ENCODE data around the gene GGCX.
"Not testable (repeated sequence)": the region's sequence is repeated elsewhere in the genome, so short reads cannot be mapped to it uniquely, and the experiment has no call there.

GGCX gene

GRCh38 chr2:85604133-85604444, 42.8 kb upstream of the GGCX start:
- H3K56ac ChIP-seq (ENCODE audit: low read length); H3K23ac ChIP-seq (ENCODE audit: low read length); H3K27me3 ChIP-seq (ENCODE audit: insufficient read depth, low read length, poor library complexity); H4K8ac ChIP-seq (ENCODE audit: low read depth, low read length); H3K4me3 ChIP-seq (ENCODE audit: low read length); H2BK15ac ChIP-seq (replicated peaks; ENCODE audit: low read depth); H3K4me1 ChIP-seq (ENCODE audit: control insufficient read depth, low read depth, low read length); H2BK120ac ChIP-seq (ENCODE audit: low read depth, low read length); H3K9ac ChIP-seq (ENCODE audit: low read length); H2BK5ac ChIP-seq (ENCODE audit: low read length); H3K4ac ChIP-seq (ENCODE audit: low read depth, low read length); H4K5ac ChIP-seq (ENCODE audit: low read length); H2AK5ac ChIP-seq (ENCODE audit: low read length); H3K4me2 ChIP-seq (ENCODE audit: low read length); H3K27ac ChIP-seq (ENCODE audit: low read depth, low read length); H3K18ac ChIP-seq (ENCODE audit: low read length); DNase-seq; H3K79me2 ChIP-seq (ENCODE audit: control insufficient read depth, insufficient read depth, low read length); H3K36me3 ChIP-seq (ENCODE audit: control insufficient read depth, insufficient read depth, low read length): not testable (repeated sequence)
- H3K79me1 ChIP-seq (ENCODE audit: low read length) = peaks cover 19% of the 10 kb centered on the region
- no CpG with 5 or more reads among the region's 3 CpGs for WGBS (ENCODE audit: extremely low coverage, insufficient coverage, low lambda C conversion rate)

GRCh38 chr2:85602476-85603234, 41.4 kb upstream of the GGCX start, which contains the start of gene TMEM150A:
Gene TMEM150A, minus strand, starts transcription at chr2:85602698. Its CDS starts 750 bp downstream, at chr2:85601948.
- no CpG with 5 or more reads among the region's 73 CpGs for WGBS (ENCODE audit: extremely low coverage, insufficient coverage, low lambda C conversion rate)
- no peak within 1 kb of the TSS for H2BK120ac ChIP-seq (ENCODE audit: low read depth, low read length)
- peak within 1 kb of the TSS; percentile 76 for H3K23ac ChIP-seq (ENCODE audit: low read length)
- H3K4me1 ChIP-seq (ENCODE audit: control insufficient read depth, low read depth, low read length) = peaks cover 4% of the 10 kb centered on the region
- H3K18ac ChIP-seq (ENCODE audit: low read length) = peak within 1 kb of the TSS; percentile 57
- H3K79me2 ChIP-seq (ENCODE audit: control insufficient read depth, insufficient read depth, low read length) = peaks cover 4% of the 10 kb centered on the region
- no peak within 1 kb of the TSS for H4K8ac ChIP-seq (ENCODE audit: low read depth, low read length)
- H3K4me3 ChIP-seq (ENCODE audit: low read length) = peak within 1 kb of the TSS; percentile 91
- peak; percentile 91 for DNase-seq
- H4K5ac ChIP-seq (ENCODE audit: low read length) = no peak within 1 kb of the TSS
- peaks cover 13% of the 10 kb centered on the region for H3K79me1 ChIP-seq (ENCODE audit: low read length)
- H3K27me3 ChIP-seq (ENCODE audit: insufficient read depth, low read length, poor library complexity) = no peaks in the 10 kb centered on the region
- H3K56ac ChIP-seq (ENCODE audit: low read length) = peak within 1 kb of the TSS; percentile 98
- H2BK5ac ChIP-seq (ENCODE audit: low read length) = no peak within 1 kb of the TSS
- peak within 1 kb of the TSS; percentile 43 for H3K27ac ChIP-seq (ENCODE audit: low read depth, low read length)
- H3K4ac ChIP-seq (ENCODE audit: low read depth, low read length) = peak within 1 kb of the TSS; percentile 2
- peak within 1 kb of the TSS; percentile 92 for H3K9ac ChIP-seq (ENCODE audit: low read length)
- peak within 1 kb of the TSS; percentile 92 for H3K4me2 ChIP-seq (ENCODE audit: low read length)
- H2BK15ac ChIP-seq (replicated peaks; ENCODE audit: low read depth) = no peak within 1 kb of the TSS
- peaks cover 4% of the 10 kb centered on the region for H3K36me3 ChIP-seq (ENCODE audit: control insufficient read depth, insufficient read depth, low read length)
- H2AK5ac ChIP-seq (ENCODE audit: low read length) = no peak within 1 kb of the TSS

- peaks cover 8% of the 10 kb centered on the region for H3K36me3 ChIP-seq (ENCODE audit: control insufficient read depth, insufficient read depth, low read length)
- H3K9ac ChIP-seq (ENCODE audit: low read length) = peak overlapping the region; percentile 92
- peak overlapping the region; percentile 98 for H3K56ac ChIP-seq (ENCODE audit: low read length)
- peaks cover 18% of the 10 kb centered on the region for H3K79me1 ChIP-seq (ENCODE audit: low read length)
- no peak overlapping the region for H3K4ac ChIP-seq (ENCODE audit: low read depth, low read length)
- peak; percentile 44 for DNase-seq
- peaks cover 4% of the 10 kb centered on the region for H3K4me1 ChIP-seq (ENCODE audit: control insufficient read depth, low read depth, low read length)
- H3K27ac ChIP-seq (ENCODE audit: low read depth, low read length) = no peak overlapping the region
- no peak overlapping the region for H2AK5ac ChIP-seq (ENCODE audit: low read length)
- H3K23ac ChIP-seq (ENCODE audit: low read length) = no peak overlapping the region
- WGBS (ENCODE audit: extremely low coverage, insufficient coverage, low lambda C conversion rate) = no CpG with 5 or more reads among the region's 36 CpGs
- no peaks in the 10 kb centered on the region for H3K27me3 ChIP-seq (ENCODE audit: insufficient read depth, low read length, poor library complexity)
- no peak overlapping the region for H4K8ac ChIP-seq (ENCODE audit: low read depth, low read length)
- no peak overlapping the region for H2BK120ac ChIP-seq (ENCODE audit: low read depth, low read length)
- H3K4me2 ChIP-seq (ENCODE audit: low read length) = peak overlapping the region; percentile 92
- peaks cover 6% of the 10 kb centered on the region for H3K79me2 ChIP-seq (ENCODE audit: control insufficient read depth, insufficient read depth, low read length)
- peak overlapping the region; percentile 6 for H3K18ac ChIP-seq (ENCODE audit: low read length)
- H2BK5ac ChIP-seq (ENCODE audit: low read length) = no peak overlapping the region
- no peak overlapping the region for H2BK15ac ChIP-seq (replicated peaks; ENCODE audit: low read depth)
- H3K4me3 ChIP-seq (ENCODE audit: low read length) = peak overlapping the region; percentile 67
- H4K5ac ChIP-seq (ENCODE audit: low read length) = no peak overlapping the region
Observed at GRCh38 chr2:85601771-85602475, 40.6 kb upstream of the GGCX start.

GRCh38 chr2:85600951-85601770, 39.9 kb upstream of the GGCX start:
- peaks cover 10% of the 10 kb centered on the region for H3K36me3 ChIP-seq (ENCODE audit: control insufficient read depth, insufficient read depth, low read length)
- no CpG with 5 or more reads among the region's 6 CpGs for WGBS (ENCODE audit: extremely low coverage, insufficient coverage, low lambda C conversion rate)

GRCh38 chr2:85600235-85600575, 38.9 kb upstream of the GGCX start:
- Histone ChIP-seq H3K36me3 (ENCODE audit: control insufficient read depth, insufficient read depth, low read length) (peaks cover 8% of the 10 kb centered on the region), H2BK5ac (ENCODE audit: low read length) (no peak overlapping the region), H3K4me3 (ENCODE audit: low read length) (no peak overlapping the region), H3K56ac (ENCODE audit: low read length) (no peak overlapping the region), H3K27me3 (ENCODE audit: insufficient read depth, low read length, poor library complexity) (no peaks in the 10 kb centered on the region), H3K9ac (ENCODE audit: low read length) (no peak overlapping the region), H3K4me2 (ENCODE audit: low read length) (no peak overlapping the region), H2AK5ac (ENCODE audit: low read length) (no peak overlapping the region), H3K18ac (ENCODE audit: low read length) (no peak overlapping the region), H2BK120ac (ENCODE audit: low read depth, low read length) (no peak overlapping the region), H3K79me1 (ENCODE audit: low read length) (peaks cover 24% of the 10 kb centered on the region), H3K79me2 (ENCODE audit: control insufficient read depth, insufficient read depth, low read length) (peaks cover 18% of the 10 kb centered on the region), H3K23ac (ENCODE audit: low read length) (no peak overlapping the region), H3K4me1 (ENCODE audit: control insufficient read depth, low read depth, low read length) (peaks cover 4% of the 10 kb centered on the region), H4K5ac (ENCODE audit: low read length) (no peak overlapping the region), H3K4ac (ENCODE audit: low read depth, low read length) (no peak overlapping the region), H2BK15ac (replicated peaks; ENCODE audit: low read depth) (no peak overlapping the region), H4K8ac (ENCODE audit: low read depth, low read length) (no peak overlapping the region), H3K27ac (ENCODE audit: low read depth, low read length) (no peak overlapping the region)
- DNase-seq = no peak
- no CpG with 5 or more reads among the region's 3 CpGs for WGBS (ENCODE audit: extremely low coverage, insufficient coverage, low lambda C conversion rate)

More at GRCh38 chr2:85600951-85601770, 39.9 kb upstream of the GGCX start:
- Histone ChIP-seq H4K8ac (ENCODE audit: low read depth, low read length) (no peak overlapping the region), H3K4me2 (ENCODE audit: low read length) (no peak overlapping the region), H2BK15ac (replicated peaks; ENCODE audit: low read depth) (no peak overlapping the region), H3K27ac (ENCODE audit: low read depth, low read length) (no peak overlapping the region), H2BK5ac (ENCODE audit: low read length) (no peak overlapping the region), H2AK5ac (ENCODE audit: low read length) (no peak overlapping the region), H3K79me2 (ENCODE audit: control insufficient read depth, insufficient read depth, low read length) (peaks cover 14% of the 10 kb centered on the region), H3K18ac (ENCODE audit: low read length) (no peak overlapping the region), H2BK120ac (ENCODE audit: low read depth, low read length) (no peak overlapping the region), H3K4me3 (ENCODE audit: low read length) (no peak overlapping the region), H3K4me1 (ENCODE audit: control insufficient read depth, low read depth, low read length) (peaks cover 4% of the 10 kb centered on the region), H4K5ac (ENCODE audit: low read length) (no peak overlapping the region), H3K79me1 (ENCODE audit: low read length) (peaks cover 24% of the 10 kb centered on the region), H3K23ac (ENCODE audit: low read length) (no peak overlapping the region), H3K9ac (ENCODE audit: low read length) (peak overlapping the region; percentile 92), H3K4ac (ENCODE audit: low read depth, low read length) (no peak overlapping the region), H3K27me3 (ENCODE audit: insufficient read depth, low read length, poor library complexity) (no peaks in the 10 kb centered on the region), H3K56ac (ENCODE audit: low read length) (peak overlapping the region; percentile 98)
- no peak for DNase-seq

Measured in mesendoderm (in vitro differentiated cells).